HUES64 (cell line): ENCODE data around the gene CBFA2T3.

Source experiments
- H3K27ac ChIP-seq: 2 replicates; pipeline ENCODE4 v1.7.0; 2013; ENCODE audit warnings: low read depth, low read length, inconsistent platforms
- H3K27me3 ChIP-seq: 2 replicates; pipeline ENCODE4 v1.6.1; 2013; ENCODE audit warnings: mild to moderate bottlenecking, low read length; ENCODE audit not compliant: insufficient read depth
- H3K36me3 ChIP-seq: 2 replicates; pipeline ENCODE4 v1.6.1; 2013; ENCODE audit warnings: mild to moderate bottlenecking, low read length; ENCODE audit not compliant: insufficient read depth
- H3K4me1 ChIP-seq: 2 replicates; pipeline ENCODE4 v1.6.1; 2013; ENCODE audit warnings: mild to moderate bottlenecking, low read length, moderate library complexity; ENCODE audit not compliant: insufficient read depth
- H3K4me3 ChIP-seq: 2 replicates; pipeline ENCODE4 v1.5.1; 2013; ENCODE audit warnings: mild to moderate bottlenecking, low read length, moderate library complexity
- H3K9ac ChIP-seq: 2 replicates; pipeline ENCODE4 v1.6.1; 2013; ENCODE audit warnings: mild to moderate bottlenecking, low read depth, low read length
- H3K9me3 ChIP-seq: 2 replicates; pipeline ENCODE4 v1.6.1; 2013; ENCODE audit warnings: low read depth, low read length; ENCODE audit not compliant: insufficient read depth
- WGBS: fragments of 150-250, 120-280 bp; methylation state at CpG from one replicate; pipeline ENCODE4 v1.1.7; 2013; ENCODE audit warnings: missing lambda C conversion rate; 5-methylcytosine and 5-hydroxymethylcytosine counted together

Gene CBFA2T3

DNA sequence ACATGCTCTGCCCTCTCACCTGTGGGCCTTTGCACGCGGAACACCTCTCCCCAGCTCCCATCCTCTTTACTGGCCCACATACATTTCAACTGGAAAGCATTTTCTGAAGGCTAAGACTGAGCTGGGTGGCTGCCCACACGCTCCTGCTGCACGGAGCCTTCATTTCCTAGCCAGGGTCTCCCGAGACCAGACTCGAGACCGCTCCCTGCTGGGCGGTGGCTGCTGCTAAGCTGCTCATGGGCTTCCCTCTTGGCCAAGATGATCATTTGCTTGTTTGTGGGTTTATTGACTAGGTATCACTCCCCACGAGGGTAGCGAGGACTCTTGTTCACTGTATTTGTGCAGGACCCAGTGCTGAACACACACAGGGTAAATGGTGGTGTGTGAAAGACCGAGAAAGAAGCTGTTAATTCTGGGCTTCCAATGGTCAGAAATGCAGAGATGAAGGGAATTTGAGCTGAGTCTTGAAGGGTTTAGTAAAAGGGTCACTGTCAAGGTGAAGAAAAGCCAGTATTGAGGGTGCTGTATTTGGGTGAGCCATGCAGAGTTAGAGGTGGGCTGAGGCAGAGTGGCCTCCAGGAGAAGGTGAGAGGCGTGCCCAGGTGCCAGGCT is 119.2 kb downstream of the CBFA2T3 start:
- H3K9ac ChIP-seq = peak overlapping the region; percentile 84
- H3K36me3 ChIP-seq = peaks cover 45% of the 10 kb centered on the region
- no peaks in the 10 kb centered on the region for H3K27me3 ChIP-seq
- WGBS = 20% methylated on average over 12 of the region's 12 CpGs
- no peaks in the 10 kb centered on the region for H3K9me3 ChIP-seq
- H3K4me3 ChIP-seq = peak overlapping the region; percentile 76
- no peak overlapping the region for H3K27ac ChIP-seq
- H3K4me1 ChIP-seq = peaks cover 4% of the 10 kb centered on the region; the same call in 1 of the 2 replicates

DNA sequence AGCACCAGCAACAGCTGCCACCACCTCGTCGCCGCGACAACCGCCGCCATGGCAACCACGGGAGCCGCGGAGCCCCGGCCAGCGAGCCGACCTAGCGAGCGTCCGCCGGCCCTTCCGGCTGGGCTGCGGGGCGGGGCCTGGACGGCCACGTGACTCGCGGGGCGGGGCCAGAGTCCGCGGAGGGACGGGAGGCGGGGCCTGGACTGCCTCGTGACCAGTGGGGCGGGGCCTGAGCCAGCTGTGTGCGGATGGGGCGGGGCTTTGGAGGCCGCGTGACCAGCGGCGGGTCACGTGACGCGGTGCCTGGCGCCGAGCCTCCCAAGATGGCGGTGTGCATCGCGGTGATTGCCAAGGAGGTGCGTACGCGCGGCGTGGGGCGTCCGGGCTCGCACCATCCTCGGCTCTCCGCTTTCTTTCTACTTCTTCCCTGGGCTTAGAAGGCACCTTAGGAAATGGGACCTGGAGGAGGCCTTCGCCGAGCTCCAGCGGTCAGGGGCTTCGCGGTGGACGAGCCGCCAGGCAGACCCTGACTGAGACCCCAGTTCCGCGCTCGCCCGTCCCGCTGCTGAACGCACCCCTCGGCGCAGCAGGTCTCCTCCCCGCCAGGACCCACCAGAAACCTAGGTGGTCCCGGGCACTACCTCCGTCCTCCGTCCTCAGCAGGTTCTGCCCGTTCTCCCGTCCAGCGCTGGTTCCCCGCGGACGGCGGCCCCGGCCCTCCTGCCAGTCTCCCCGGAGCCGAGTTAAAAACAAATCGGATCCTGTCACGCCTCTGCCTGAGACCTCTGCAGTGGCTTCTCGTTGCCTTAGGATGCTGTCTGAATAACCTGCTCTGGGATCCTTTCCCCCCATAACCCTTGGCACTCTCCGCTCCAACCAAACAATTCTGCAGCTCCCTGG is 119.9 kb downstream of the CBFA2T3 start, which contains the start of the genes GALNS and TRAPPC2L:
GALNS (minus strand) TSS at position 120 of the 900 bp plus-strand sequence; CDS start at position 50, 70 bp downstream.
TRAPPC2L (plus strand) TSS at position 300 of the 900 bp plus-strand sequence; CDS start at position 324, 24 bp downstream.
- WGBS = under 1% methylated on average over 87 of the region's 87 CpGs
- H3K27ac ChIP-seq = peak within 1 kb of the TSS; percentile 36

DNA sequence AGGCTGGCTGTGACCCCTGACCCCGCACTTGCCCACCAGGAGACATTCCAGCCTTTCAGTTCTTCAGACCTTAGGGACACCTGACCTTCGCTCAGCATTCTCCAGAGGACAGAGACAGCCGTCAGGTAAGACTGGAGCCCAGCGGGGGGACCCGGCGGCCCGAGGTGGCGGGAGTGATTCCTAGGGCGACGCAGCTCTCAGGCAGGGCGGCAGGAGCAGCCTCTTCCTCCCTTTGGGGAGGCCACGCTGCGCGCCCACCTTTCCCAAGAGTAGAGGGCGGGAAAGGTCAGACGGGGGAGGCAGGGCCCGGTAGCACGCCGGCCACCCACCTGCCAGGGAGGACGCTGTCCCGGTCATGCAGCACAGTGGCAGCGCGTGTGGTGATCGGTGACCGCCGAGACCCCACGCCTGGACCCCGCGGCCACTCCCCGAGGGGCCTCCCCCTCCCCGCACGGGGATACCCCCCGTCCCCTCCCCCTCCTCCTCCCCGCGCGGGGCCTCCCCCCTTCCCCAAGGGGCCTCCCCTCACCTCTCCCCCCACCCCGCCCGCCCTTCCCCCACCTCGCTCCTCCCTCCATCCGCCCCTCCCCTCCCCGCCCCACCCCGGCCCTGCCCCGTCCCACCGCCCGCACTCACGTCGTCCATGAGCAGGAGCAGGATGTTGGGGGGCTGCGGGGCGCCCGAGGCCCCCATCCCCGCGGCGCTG is 120.7 kb downstream of the CBFA2T3 start:
- 0 out of 2 replicates have a peak overlapping the region, but pooled peaks have one; percentile 39 for H3K9ac ChIP-seq
- peaks cover 29% of the 10 kb centered on the region for H3K36me3 ChIP-seq
- H3K4me1 ChIP-seq = peaks cover 4% of the 10 kb centered on the region; the same call in 1 of the 2 replicates
- no peaks in the 10 kb centered on the region for H3K9me3 ChIP-seq
- WGBS = 6% methylated on average over 35 of the region's 53 CpGs
- no peaks in the 10 kb centered on the region for H3K27me3 ChIP-seq
- H3K27ac ChIP-seq = no peak overlapping the region; the same call in 1 of the 2 replicates
- peak overlapping the region; percentile 76 for H3K4me3 ChIP-seq

More for the DNA sequence above, 119.9 kb downstream of the CBFA2T3 start, which contains the start of the genes GALNS and TRAPPC2L:
- Histone ChIP-seq H3K9me3 (no peaks in the 10 kb centered on the region), H3K27me3 (no peaks in the 10 kb centered on the region), H3K4me1 (peaks cover 4% of the 10 kb centered on the region; the same call in 1 of the 2 replicates), H3K36me3 (peaks cover 37% of the 10 kb centered on the region), H3K9ac (peak within 1 kb of the TSS; percentile 84), H3K4me3 (peak within 1 kb of the TSS; percentile 76)

DNA sequence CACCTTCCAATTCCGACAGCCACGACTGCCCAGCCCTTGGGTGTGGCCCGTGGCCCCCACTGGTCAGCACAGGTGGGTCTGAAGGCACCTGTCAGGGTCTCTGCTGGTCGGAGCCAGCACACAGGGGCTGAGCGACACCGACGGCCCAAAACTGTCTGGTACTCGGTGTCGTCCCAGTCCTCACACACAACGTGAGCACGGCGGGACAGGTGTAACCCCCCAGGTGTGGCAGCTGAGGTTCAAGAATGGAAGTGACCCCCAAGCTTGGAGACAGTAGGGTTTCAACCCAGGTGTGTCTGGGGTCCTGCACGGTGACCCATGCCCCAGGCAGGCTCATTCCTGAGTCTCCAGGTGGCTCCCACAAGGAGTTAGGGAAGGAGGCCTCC is 121.3 kb downstream of the CBFA2T3 start:
- Histone ChIP-seq H3K27ac (no peak overlapping the region), H3K27me3 (no peaks in the 10 kb centered on the region), H3K9me3 (no peaks in the 10 kb centered on the region), H3K36me3 (peaks cover 23% of the 10 kb centered on the region), H3K9ac (no peak overlapping the region), H3K4me3 (peak overlapping the region; percentile 62), H3K4me1 (peaks cover 4% of the 10 kb centered on the region; the same call in 1 of the 2 replicates)
- 86% methylated on average over 13 of the region's 13 CpGs for WGBS

DNA sequence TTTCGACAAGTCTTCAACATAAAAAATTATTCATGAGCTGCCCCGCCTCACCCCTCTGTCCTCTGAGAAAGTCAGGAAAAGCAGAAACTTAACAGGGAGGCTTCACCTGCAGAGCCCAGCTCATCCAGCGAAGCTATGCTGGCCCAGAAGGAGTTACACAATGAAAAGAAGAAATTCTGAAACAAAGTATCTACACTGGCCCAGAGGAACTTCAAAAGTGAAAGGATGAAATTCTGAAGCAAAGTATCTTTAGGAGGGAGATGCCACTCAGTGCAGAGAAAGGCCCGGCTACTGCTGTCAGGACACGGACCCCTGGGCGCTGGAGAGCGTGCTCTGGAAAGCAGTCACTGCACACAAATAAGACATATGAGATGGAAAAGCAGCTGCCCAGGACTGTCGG is 121.8 kb downstream of the CBFA2T3 start:
- Histone ChIP-seq H3K9me3 (no peaks in the 10 kb centered on the region), H3K4me1 (peaks cover 4% of the 10 kb centered on the region; the same call in 1 of the 2 replicates), H3K27me3 (no peaks in the 10 kb centered on the region), H3K36me3 (peaks cover 21% of the 10 kb centered on the region), H3K9ac (no peak overlapping the region), H3K4me3 (no peak overlapping the region), H3K27ac (no peak overlapping the region)
- 94% methylated on average over 7 of the region's 8 CpGs for WGBS

DNA sequence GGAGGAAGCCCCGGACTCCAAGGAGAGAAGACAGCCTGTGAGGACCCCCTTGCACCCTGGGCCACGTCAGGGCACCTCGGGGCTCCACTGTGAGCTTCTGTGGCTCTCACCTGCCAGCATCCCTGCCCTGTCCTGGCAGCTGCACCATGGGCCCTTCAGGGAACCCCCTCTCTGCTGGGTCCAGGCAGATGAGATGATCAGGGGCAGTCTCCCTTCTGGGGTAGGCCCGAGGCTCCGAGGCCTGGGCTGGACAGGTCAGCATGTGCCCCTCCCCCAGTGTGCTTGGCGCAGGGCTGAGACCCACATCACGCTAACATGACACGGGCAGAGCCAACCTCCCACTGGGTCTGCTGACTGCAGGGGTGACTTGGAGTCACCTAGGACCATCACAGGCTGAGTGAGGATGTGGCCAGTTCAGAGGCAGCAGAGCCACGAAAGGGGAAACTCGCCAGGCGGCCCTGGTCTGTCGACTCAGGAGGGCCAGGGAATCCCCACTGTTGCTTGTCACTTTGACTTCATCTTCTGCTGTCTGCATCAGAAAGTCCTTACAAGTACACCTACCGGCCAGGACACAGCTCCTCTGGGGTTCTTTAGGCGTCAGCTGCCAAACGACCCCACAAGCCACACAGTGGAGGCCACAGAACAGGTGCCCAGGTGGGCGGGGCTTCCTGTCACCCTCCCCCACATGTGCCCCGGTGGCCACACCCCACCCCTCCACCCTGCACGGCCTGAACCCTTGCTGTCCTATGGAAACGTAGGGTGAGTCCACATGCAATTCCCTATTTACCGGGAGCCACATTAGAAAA is 122.5 kb downstream of the CBFA2T3 start:
- Histone ChIP-seq H3K9me3 (no peaks in the 10 kb centered on the region), H3K36me3 (peaks cover 14% of the 10 kb centered on the region), H3K27me3 (no peaks in the 10 kb centered on the region), H3K4me3 (no peak overlapping the region), H3K9ac (no peak overlapping the region), H3K4me1 (peaks cover 4% of the 10 kb centered on the region; the same call in 1 of the 2 replicates), H3K27ac (no peak overlapping the region)
- 84% methylated on average over 20 of the region's 20 CpGs for WGBS

DNA sequence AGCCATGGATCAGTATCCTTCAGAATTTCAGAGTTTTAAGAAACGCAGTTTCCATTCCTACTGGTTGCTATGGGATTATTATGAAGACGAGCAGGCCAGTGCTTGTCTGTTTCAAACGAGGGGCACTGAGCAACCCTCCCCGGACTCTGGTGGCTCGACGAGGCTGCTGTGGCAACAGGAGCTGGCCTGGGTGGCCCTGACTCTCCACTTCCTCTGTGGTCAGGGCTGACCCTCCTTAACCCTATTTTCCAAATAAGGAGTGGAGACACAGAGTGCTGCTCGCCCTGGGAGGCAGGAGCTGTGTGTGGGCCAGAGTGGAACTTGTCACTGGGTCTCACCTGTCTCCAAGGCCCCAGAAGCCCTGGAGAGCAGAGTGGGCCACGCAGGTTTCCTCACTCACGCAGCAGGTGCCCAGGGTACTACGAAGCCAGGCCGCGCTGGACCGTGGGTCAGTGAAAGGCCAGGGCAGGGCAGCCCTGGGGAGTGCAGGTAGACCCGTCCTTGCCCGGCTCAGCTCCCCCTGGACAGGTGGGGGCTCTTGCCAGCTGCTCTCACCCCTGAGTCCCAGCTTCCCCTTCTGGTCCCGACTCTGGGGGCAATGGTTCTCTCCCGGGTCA is 123.6 kb downstream of the CBFA2T3 start:
- H3K4me3 ChIP-seq = no peak overlapping the region
- no peak overlapping the region for H3K9ac ChIP-seq
- H3K27me3 ChIP-seq = no peaks in the 10 kb centered on the region
- H3K27ac ChIP-seq = no peak overlapping the region
- H3K9me3 ChIP-seq = no peaks in the 10 kb centered on the region
- 93% methylated on average over 17 of the region's 17 CpGs for WGBS
- H3K4me1 ChIP-seq = peaks cover 4% of the 10 kb centered on the region; the same call in 1 of the 2 replicates
- peaks cover 4% of the 10 kb centered on the region for H3K36me3 ChIP-seq

DNA sequence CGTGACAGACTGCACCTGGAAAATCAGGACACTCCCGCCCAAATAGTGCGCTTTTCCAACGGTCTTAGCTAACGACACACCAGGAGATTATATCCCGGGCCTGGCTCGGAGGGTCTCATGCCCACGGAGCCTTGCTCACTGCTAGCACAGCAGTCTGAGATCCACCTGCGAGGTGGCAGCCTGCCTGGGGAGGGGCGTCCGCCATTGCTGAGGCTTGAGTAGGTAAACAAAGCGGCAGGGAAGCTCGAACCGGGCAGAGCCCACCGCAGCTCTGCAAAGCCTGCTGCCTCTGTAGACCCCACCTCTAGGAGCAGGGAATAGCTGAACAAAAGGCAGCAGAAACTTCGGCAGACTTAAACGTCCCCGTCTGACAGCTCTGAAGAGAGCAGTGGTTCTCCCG is 125.4 kb downstream of the CBFA2T3 start:
- H3K9ac ChIP-seq = no peak overlapping the region
- no peaks in the 10 kb centered on the region for H3K9me3 ChIP-seq
- H3K4me1 ChIP-seq = no peaks in the 10 kb centered on the region; the same call in 1 of the 2 replicates
- 95% methylated on average over 19 of the region's 19 CpGs for WGBS
- no peak overlapping the region for H3K4me3 ChIP-seq
- H3K27ac ChIP-seq = no peak overlapping the region
- peaks cover 3% of the 10 kb centered on the region; the same call in 1 of the 2 replicates for H3K36me3 ChIP-seq
- no peaks in the 10 kb centered on the region for H3K27me3 ChIP-seq

DNA sequence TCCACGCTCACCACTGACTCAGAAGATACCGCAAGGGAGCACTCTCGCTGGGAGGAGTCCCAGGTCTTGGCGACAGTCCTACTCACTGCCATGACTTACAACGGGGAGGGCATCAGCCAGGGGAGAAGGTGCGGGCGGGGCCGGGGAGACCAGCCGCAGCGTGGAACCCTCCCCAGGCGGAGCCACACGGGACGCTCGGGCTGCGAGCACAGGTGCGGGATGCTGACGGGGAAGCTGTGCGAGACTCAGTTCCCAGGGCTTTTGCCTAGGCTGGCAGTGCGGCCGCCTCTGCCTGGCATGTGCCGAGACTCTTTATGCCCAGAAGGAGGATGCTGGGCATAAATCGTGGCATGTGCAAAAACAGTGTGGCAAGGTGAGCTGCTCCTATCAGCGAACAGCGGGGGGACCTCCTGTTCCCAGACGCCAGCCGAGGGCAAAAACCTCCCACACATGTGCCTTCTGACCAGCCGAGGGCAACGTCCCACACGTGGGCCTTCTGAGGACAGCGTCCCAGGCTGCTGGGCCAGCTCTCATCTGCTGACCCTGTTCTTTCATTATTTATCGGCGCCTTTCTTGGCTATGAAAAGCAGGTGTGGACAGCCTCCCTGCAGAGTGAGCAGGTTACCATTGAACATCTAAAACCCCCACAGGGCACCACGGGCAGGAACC is 126.3 kb downstream of the CBFA2T3 start:
- no peak overlapping the region for H3K27ac ChIP-seq
- 93% methylated on average over 33 of the region's 33 CpGs for WGBS

More for the DNA sequence above, 126.3 kb downstream of the CBFA2T3 start:
- no peaks in the 10 kb centered on the region for H3K9me3 ChIP-seq
- H3K4me1 ChIP-seq = no peaks in the 10 kb centered on the region; the same call in 1 of the 2 replicates
- no peak overlapping the region for H3K4me3 ChIP-seq
- no peak overlapping the region for H3K9ac ChIP-seq
- H3K36me3 ChIP-seq = peaks cover 3% of the 10 kb centered on the region; the same call in 1 of the 2 replicates
- H3K27me3 ChIP-seq = no peaks in the 10 kb centered on the region
